C4-2B (cell line): ENCODE data around the gene PMIS2.
A peak's percentile ranks its signal among the peaks of the same experiment; 100 is the strongest.

ENCODE experiments used
- H3K27ac ChIP-seq: fragments of 450-650 bp; 2 replicates; pipeline ENCODE4 v1.5.1; 2017
- ZFX ChIP-seq: fragments of 450-650 bp; IDR thresholded peaks from 2 replicates; pipeline ENCODE4 v1.6.1; 2017
- TF ChIP-seq, protein P1 (sequence below): fragments of 450-650 bp; conservative IDR thresholded peaks from 2 replicates; pipeline ENCODE4 v1.5.1; 2017; ENCODE audit warnings: mild to moderate bottlenecking

Gene PMIS2

DNA sequence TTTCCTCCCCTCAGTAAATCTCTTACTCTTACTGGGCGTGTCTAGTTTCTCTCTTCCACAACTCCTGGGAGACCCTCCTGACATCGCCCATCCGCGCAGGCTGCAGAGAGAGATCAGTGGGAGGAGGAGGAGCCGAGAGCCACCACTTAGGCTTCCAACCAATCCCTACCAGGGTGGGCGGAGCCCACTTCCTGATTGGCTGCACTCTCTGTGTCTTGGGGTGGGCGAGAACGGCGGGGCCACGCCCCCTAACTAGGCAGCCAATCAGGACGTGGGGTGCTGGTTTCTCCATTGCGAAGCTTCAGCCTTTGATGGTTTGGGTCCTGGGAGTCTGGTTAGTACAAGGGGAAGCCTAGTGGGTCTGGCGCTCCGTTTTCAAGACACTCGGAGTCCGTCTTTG is at the start of gene PMIS2:
PMIS2 (plus strand) TSS at position 326 of the 400 bp plus-strand sequence. CDS start 87 bp downstream, outside the sequence.
- H3K27ac ChIP-seq = no peak within 1 kb of the TSS
- TF ChIP-seq ZFX = no peak
- TF ChIP-seq, protein P1, sequence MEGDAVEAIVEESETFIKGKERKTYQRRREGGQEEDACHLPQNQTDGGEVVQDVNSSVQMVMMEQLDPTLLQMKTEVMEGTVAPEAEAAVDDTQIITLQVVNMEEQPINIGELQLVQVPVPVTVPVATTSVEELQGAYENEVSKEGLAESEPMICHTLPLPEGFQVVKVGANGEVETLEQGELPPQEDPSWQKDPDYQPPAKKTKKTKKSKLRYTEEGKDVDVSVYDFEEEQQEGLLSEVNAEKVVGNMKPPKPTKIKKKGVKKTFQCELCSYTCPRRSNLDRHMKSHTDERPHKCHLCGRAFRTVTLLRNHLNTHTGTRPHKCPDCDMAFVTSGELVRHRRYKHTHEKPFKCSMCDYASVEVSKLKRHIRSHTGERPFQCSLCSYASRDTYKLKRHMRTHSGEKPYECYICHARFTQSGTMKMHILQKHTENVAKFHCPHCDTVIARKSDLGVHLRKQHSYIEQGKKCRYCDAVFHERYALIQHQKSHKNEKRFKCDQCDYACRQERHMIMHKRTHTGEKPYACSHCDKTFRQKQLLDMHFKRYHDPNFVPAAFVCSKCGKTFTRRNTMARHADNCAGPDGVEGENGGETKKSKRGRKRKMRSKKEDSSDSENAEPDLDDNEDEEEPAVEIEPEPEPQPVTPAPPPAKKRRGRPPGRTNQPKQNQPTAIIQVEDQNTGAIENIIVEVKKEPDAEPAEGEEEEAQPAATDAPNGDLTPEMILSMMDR = no peak

DNA sequence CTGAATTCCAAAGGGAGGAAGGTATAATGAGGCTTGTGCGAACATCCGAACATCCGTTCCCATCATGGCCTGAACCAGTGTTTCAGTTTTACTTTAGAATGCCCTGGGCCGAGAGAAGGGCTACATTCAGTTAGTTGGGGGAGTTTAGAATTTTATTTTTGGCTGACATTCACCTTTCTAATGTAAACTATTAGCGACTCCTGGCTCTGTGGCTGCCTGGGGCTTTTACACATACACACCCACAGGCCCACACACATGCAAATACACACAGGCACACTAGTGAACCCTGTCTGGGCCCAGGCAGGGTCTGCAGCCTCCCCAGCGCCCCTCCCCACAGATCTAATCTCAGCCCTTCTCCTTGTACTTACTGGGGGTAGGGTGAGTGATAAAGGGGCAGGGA is 46.7 kb upstream of the PMIS2 start:
- TF ChIP-seq, protein P1 = no peak
- no peak for TF ChIP-seq ZFX
- no peak overlapping the region for H3K27ac ChIP-seq

DNA sequence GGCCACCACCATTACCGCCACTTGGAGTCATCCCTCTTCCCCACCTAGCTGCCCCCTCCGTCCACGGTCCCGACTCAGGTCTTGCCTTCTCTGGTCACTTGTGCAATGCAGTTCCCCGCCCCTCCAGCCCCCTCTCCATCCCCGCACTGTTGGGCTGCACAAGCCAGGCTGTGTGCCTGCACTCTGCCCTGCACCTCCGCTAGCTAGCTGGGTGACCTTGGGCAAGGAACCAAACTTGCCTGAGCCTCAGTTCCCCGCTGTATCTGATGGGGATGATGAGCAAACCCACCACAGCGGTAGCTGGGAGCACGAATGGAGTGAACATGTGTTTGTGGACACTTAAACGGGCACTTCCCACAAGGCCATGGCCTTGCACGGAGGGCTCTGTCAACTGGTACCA is 46.1 kb upstream of the PMIS2 start:
- no peak overlapping the region for H3K27ac ChIP-seq
- TF ChIP-seq, protein P1 = no peak
- no peak for TF ChIP-seq ZFX

DNA sequence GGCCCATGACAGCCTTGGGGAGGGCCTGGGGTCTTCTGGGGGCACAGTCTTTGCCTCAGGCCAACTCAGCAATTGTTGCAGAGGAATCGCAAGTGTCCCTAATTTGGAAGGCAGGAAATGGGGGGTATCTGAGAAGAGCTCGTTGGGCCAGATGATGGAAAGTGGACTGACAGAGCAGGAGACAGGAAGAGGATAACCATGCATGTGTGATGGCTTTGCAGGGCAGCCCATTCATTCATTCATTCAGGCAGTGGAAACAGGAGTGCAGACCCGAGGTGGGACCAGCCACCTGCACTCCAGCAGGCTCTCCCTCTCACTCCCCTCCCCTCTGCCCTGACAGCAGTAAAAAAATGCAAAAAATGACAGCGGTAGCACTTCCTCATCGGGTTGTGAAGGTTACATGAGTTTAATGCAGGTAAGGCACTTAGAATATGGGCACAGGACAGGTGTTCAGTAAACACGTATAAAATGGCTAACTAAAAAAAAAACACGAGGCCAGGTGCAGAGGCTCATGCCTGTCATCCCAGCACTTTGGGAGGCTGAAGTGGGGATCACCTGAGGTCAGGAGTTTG is 45.5 kb upstream of the PMIS2 start:
- TF ChIP-seq ZFX = no peak
- TF ChIP-seq, protein P1 = no peak
- no peak overlapping the region for H3K27ac ChIP-seq

DNA sequence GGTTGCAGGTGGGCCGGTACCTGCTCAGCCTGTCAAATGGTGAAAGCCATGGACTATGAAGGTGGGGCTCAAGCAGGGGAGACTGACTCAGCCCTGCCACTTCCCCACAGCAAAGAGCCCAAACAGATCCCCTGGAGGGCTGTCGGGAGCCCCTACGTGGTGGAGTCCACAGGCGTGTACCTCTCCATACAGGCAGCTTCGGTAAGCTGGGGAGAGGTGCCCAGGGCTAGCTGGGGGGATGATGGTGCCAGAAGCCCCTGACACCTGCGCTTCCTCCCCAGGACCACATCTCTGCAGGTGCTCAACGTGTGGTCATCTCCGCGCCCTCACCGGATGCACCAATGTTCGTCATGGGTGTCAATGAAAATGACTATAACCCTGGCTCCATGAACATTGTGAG is 43.8 kb upstream of the PMIS2 start:
- H3K27ac ChIP-seq = no peak overlapping the region
- TF ChIP-seq, protein P1 = no peak
- no peak for TF ChIP-seq ZFX

DNA sequence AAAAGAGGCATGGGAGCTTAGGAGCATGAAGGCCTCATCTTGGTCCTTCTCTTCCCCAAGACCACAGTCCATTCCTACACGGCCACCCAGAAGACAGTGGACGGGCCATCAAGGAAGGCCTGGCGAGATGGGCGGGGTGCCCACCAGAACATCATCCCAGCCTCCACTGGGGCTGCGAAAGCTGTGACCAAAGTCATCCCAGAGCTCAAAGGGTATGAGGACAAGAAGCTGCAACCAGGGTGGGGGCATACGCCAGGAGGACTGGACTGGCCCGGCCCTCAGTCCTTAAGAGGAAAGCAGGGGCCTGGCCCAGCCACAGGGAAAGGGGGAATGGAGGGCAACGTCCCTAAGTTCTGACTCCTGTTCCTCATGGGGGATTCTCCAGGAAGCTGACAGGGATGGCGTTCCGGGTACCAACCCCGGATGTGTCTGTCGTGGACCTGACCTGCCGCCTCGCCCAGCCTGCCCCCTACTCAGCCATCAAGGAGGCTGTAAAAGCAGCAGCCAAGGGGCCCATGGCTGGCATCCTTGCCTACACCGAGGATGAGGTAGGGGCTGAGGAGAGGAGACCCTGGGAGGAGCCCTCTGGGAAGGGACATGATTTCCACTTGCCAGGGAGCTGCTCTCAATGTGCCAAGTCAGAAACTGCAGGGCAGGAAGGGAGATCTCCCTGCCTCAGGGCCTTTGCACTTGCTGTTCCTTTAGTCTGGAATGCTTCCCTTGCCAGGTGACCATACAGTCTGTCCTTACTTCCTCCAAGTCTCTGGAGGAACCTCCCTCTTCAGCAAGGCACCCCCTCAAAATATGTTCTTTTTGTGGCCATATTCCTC is 42.5 kb upstream of the PMIS2 start:
- no peak overlapping the region for H3K27ac ChIP-seq
- no peak for TF ChIP-seq ZFX
- TF ChIP-seq, protein P1 = no peak

DNA sequence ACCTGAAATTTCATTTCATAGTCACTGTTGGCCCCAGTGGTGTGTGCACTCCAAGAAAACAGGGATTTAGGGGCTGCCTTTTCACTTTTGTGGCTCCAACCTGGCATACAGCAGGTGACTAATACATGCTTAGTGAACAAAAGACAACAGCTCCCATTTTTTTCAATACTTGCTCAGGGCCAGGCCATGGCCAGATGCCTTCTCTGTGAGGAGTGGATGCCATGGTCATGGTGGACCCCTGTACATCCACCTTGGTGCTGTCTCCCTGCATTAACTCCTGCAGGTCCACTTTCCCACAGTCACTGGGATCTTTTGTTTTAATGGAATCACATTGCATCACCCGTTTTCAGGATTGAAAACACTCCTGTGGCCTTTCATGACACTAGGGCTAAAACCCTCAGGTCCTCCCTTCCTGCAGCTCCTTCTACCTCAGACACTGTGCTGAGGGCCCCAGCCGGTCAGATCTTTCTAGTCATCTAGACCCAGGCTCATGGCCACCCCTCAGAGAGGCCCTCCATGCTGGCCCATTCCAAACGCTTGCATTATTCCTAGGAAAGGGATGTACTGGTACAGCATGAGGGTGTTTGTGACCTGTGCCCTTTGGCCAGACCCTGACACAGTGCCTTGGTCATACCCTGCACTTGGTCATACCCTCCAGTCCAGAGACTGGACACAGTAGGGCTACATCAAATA is 41.7 kb upstream of the PMIS2 start:
- TF ChIP-seq, protein P1 = no peak
- no peak for TF ChIP-seq ZFX
- peak overlapping the region; percentile 87 for H3K27ac ChIP-seq
